Posterior cingulate gyrus (tissue), 11 donors: ENCODE data around the gene RPL3.
A peak's percentile ranks its signal among the peaks of the same experiment; 100 is the strongest.
"Not testable (repeated sequence)": the region's sequence is repeated elsewhere in the genome, so short reads cannot be mapped to it uniquely, and the experiment has no call there.

Source experiments
- DNase-seq, 10 donors: peaks; one replicate each; pipeline versions ENCODE4 v3.0.0 to v3.0.0-alpha.2; 2020 to 2021; ENCODE audit warnings: mixed read lengths in 3 of 10
- intact Hi-C: fragments of 100-400 bp; cut with DNase I; formaldehyde crosslinking; loops from one replicate; pipeline ENCODE4 v1.15.1; 2023

The RPL3 gene

DNA sequence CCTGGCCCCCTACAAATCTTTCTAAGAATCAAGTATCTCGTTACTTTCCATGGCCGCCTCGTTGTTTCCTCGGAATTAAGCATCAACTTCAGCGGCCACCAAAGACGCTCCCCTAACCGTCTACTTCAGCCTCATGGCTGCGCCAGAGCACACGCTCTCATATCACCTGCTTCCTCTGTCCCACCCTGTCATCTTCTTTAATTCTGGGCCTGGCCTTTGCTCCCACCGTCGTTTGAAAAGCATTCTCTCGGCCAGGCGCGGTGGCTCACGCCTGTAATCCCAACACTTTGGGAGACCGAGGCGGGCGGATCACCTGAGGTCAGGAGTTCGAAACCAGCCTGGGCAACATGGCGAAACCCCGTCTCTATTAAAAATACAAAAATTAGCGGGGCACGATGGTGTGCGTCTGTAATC, 1.2 kb upstream of the RPL3 start:
- DNase-seq = peak in 2 of 10 donors; percentile 63 to 70
- intact Hi-C loops = not testable (repeated sequence)

DNA sequence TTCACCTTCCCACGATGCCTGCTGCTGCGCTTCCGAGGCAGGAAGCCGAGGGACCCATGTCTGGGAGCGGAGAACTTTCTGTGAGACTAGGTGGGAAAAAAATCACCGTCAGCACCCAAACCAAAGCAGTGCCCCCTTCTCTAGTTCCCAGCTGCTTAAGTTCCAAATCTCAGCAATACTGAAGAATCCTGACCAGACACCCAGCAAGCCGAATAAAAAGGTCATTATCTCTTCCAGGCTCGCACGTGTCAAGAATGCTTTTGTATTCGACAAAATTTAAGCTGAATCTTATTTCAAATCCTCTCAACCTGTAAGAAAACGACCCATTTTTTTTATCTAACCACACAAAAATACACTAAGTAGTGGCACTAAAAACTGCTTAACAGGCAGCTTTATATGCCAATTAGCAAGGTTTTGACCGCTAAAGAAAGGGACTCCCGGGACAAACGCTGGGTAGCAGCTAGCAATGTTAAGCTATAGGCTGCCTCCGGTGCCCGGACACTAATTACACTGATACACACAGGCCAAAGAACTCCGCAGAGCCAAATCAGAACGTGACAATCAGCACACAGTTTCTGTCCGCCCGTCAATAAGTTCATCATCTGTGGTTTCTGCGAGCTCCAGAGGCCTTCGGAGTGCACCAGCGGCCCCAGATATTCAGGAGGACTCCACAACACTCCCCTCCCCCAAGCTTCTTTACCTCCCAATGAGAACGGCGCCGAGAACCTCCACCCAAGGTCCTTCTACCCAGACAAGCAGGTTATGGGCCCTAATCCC, 728 bp downstream of the RPL3 start:
- DNase-seq = peak in 1 of 10 donors; percentile 30
- intact Hi-C loops = loop anchor here (1.0 to 10.0 kb wide), 3 partner anchors 31 to 444 kb away; partner anchors contain the start of genes CBX6, PDGFB and SYNGR1

DNA sequence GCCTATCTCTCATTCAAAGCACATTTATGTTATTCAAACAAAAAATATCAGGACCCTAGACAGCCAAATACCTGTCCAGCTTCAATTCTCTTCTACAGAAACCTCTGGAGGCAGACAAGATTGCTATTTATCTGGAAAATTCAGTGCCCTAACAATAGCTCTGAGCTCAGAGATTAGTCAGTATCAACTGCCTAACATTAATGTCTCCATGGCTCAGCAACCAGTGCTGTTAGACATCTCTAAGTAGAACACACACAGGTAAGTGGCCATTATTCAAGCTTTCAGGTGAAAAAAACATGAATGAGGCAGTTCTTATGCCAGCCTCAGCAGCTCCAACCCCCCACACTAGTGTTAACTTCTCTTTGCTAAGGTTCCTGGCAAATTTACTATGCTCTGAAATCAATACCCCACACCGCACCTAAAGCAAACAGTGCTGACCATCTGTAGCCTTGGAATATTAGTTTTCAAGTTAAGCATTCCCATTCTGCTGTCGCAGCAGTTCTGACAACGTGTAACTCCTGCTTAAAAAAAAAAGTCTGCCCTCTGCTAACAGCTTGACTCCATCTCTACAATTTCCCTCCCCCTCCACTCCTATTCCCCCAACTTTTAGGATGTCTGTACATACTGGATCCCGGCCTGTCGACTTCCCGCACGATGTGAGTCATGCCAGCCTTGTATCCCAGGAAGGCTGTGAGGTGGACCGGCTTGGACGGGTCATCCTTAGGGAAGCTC, 1.5 kb downstream of the RPL3 start:
- DNase-seq = no peak
- intact Hi-C loops = loop anchor here (5.0 to 10.0 kb wide), 2 partner anchors 76 to 443 kb away; partner anchors contain the start of genes CBX6 and PDGFB

- DNase-seq = no peak
These were observed 2.2 kb downstream of the RPL3 start for GRCh38 chr22:39317084-39317774.

GRCh38 chr22:39316440-39317083, 2.9 kb downstream of the RPL3 start:
- peak; percentile 44 to 94 (median 69) for DNase-seq
- intact Hi-C loops = loop anchor here (1.0 to 10.0 kb wide), 3 partner anchors 74 to 442 kb away; partner anchors contain the start of genes CBX6 and PDGFB

More at GRCh38 chr22:39317084-39317774, 2.2 kb downstream of the RPL3 start:
- intact Hi-C loops = loop anchor here (5.0 to 10.0 kb wide), 2 partner anchors 75 to 442 kb away; partner anchors contain the start of genes CBX6 and PDGFB

DNA sequence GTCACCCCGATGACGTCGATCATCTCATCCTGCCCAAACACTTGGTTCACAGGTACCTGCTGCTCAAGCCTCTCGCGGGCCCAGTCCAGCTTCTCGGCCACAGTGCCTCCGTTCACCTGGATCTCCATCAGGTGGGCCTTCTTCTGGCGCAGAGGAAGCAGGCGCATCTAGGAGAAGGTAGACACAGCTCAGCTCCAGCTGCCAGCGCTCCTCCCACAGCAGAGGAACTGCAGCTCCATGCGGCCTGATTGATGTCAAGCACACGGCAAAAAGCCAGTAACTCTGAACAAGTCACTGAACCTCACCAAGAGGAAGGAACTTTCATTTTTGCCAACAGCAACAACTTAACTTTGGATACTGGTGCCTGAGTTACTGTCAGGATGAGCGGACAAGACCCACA, 4.0 kb downstream of the RPL3 start:
- DNase-seq = no peak
- intact Hi-C loops = loop anchor here (5.0 to 10.0 kb wide), 2 partner anchors 73 to 441 kb away; partner anchors contain the start of genes CBX6 and PDGFB

DNA sequence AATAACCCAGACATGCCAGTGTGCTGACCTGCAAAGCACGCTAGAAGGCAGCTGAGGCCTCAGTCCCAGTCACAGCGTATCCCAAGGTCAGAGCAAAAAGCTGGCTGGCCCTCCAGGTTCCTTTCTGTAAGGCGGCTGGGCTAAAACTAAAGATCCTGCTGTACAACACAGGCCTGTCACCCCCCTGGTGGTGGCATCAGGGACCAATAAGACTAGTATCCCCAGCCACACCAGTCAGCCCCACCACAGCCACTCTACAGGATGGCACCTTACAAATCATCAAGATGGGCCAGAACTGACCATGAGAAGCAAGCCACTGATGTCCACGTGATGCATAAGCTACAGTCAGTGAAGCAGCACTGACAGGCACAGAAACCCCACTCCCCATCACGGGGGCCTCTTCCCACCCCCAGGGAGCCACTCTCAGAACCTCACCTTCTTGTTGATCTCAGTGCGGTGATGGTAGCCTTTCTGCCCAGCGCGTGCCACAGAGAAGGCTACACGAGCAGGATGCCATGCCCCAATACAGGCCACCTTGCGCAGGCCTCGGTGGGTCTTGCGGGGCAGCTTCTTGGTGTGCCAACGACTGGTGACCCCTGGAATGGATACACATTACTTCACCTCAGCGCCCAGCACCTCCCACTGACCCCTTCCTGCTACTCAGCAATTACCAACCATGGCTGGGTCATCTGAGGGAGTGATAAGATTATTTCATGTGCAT, 5.0 kb downstream of the RPL3 start:
- no peak for DNase-seq
- intact Hi-C loops = loop anchor here (10.0 kb wide), 1 partner anchor 440 kb away; the partner anchor contains the start of gene CBX6

- DNase-seq = no peak
- intact Hi-C loops = loop anchor here (10.0 kb wide), 1 partner anchor 439 kb away; the partner anchor contains the start of gene CBX6
These were observed 6.0 kb downstream of the RPL3 start for GRCh38 chr22:39313258-39314001.

- peak in 1 of 10 donors; percentile 58 for DNase-seq
- intact Hi-C loops = loop anchor here (10.0 kb wide), 1 partner anchor 438 kb away; the partner anchor contains the start of gene CBX6
These were observed 7.0 kb downstream of the RPL3 start for GRCh38 chr22:39312410-39312809.

DNA sequence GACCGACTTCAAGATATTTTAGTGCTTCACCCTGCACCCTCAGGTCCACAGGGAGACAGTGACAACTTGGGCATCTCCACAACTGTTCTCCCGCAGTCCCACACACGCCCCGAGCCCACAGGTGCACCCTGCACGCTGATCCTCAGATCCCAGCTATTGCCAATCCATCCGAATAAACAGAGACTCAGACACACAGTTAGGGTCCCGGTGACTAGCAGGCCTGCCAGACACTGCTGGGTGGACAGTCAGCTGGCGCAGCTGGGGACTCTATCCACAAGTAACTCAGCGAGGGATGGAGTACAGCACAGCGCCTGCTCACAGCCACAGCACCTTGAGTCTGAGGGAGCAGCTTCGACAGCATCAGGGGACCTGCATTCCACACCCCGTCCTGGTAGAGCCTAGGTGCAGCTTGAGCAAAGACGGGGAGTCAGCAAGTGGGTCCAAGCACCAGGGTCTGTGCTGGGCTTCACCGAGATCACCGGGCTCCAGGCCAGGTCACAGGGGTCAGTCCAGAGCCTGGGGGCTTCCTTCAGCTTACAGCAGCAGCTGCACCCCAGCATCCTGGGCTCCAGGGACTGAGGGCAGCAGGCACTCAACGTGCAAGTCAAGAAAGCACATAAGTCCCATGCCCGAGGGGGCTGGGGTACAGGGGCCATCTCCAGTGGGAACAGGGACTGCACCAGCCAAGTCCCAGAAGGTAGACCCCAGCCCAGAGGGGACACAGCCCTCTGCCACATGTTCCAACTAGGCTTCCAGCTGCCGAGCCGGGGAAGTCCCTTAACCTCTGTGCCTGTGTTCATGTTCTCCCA, 7.6 kb downstream of the RPL3 start:
- intact Hi-C loops = loop anchor here (10.0 kb wide), 1 partner anchor 437 kb away; the partner anchor contains the start of gene CBX6
- no peak for DNase-seq

DNA sequence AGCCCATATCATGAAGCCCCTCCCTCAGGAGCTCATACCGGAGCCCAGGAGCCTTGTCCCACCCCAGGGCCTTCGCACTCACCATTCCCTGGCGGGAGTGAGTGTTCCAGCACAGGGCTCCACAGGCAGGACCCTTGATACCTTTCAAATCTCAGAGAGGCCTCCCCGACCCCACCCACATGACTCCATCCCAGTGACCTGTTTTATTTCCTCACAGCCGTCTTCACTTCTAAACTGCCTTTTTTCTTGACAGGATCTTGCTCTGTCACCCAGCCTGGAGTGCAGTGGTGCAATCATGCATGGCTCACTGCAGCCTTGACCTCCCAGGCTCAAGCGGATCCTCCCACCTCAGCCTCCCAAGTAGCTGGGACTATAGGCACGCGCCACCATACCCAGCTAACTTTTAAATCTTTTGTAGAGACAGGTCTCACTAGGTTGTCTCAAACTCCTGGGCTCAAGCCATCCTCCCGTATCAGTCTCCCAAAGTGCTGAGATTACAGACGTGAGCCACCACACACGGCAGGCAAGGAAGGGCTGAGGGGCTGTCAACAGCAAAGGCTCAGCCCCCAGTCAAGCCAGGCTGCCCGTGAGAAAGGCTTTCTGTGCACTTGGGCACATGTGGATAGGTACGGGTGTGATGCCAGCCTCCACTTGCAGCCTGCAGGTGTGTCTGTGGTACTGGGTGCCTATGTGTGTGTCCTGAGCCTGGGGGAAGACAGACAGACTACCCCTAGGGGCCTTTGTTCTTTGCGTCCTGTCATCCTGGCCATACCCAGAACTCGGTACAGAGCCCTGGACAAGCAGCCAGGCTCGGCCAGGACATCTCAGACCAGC, 9.3 kb downstream of the RPL3 start:
- intact Hi-C loops = loop anchor here (10.0 kb wide), 1 partner anchor 435 kb away; the partner anchor contains the start of gene CBX6
- DNase-seq = no peak

- intact Hi-C loops = no loop called here
These were observed 10.0 kb downstream of the RPL3 start for GRCh38 chr22:39309364-39309861.

GRCh38 chr22:39308614-39309363, 10.6 kb downstream of the RPL3 start:
- intact Hi-C loops = no loop called here
- no peak for DNase-seq

More at GRCh38 chr22:39309364-39309861, 10.0 kb downstream of the RPL3 start:
- DNase-seq = peak in 1 of 10 donors; percentile 57

GRCh38 chr22:39306456-39307361, 12.7 kb downstream of the RPL3 start:
- intact Hi-C loops = no loop called here
- DNase-seq = peak in 2 of 10 donors; percentile 29 to 90
